HCT116 (cell line): ENCODE results near the gene PRLR. TPM values are rescaled to one million over a fixed set of nuclear protein-coding genes. Genes with fewer than 3 reads are reported as not detected.

Experiments used
- ATAC-seq: fragments of 200-7000 bp; cut with Tn5 transposase; 2 replicates; pipeline ENCODE4 v1.9.1; 2020; ENCODE audit warnings: mild to moderate bottlenecking, moderate library complexity
- BruUV-seq: library from RNA; stranded (reverse); fragments of 400-500 nt; replicated peaks from 2 replicates; lab custom pipeline; 2021; lab: Mats Ljungman, UMichigan
- CTCF ChIA-PET: fragments of 300-600 bp; sonication (Branson Sonifier 250); formaldehyde crosslinking; loops from one replicate; lab custom pipeline; 2021; ENCODE audit warnings: antibody characterized with exemption; lab: Charles Lee
- POLR2A ChIA-PET: fragments of 300-600, 350-600 bp; sonication (Branson Sonifier 250); formaldehyde crosslinking; loops from one replicate; lab custom pipeline; 2021; ENCODE audit warnings: antibody characterized with exemption; lab: Charles Lee
- RAD21 ChIA-PET, 2 experiments: fragments of 300-600 bp; sonication (Branson Sonifier 250); formaldehyde crosslinking; loops; one replicate each; lab custom pipeline; 2023; ENCODE audit warnings: low total read pairs in 2 of 2; ENCODE audit not compliant: uncharacterized antibody in 2 of 2, unreplicated experiment in 2 of 2, low non-redundant PET in 1 of 2; lab: Charles Lee
- DNase-seq: peaks from one replicate; pipeline ENCODE4 v3.0.0-alpha.2; 2010; ENCODE audit warnings: low read depth, low spot score
- H2AFZ ChIP-seq: fragments of 200-600 bp; shearing (Covaris generic), sonication (generic); 2 replicates; pipeline ENCODE4 v1.6.1; 2017; ENCODE audit warnings: low read depth, mixed run types, mixed read lengths, antibody characterized with exemption, low read length; ENCODE audit not compliant: poor library complexity, severe bottlenecking
- H3K27ac ChIP-seq: 2 replicates; pipeline ENCODE4 v1.5.1; 2012; ENCODE audit warnings: low read depth, low read length
- H3K27me3 ChIP-seq: fragments of 200-600 bp; sonication (generic); 2 replicates; pipeline ENCODE4 v1.6.1; 2016; ENCODE audit warnings: mixed run types, low read length, mixed read lengths; ENCODE audit not compliant: insufficient read depth
- H3K36me3 ChIP-seq, 2 experiments: fragments of 200-500 bp in 1 of 2; fragments of 200-600 bp in 1 of 2; sonication (Bioruptor generic) in 1 of 2; sonication (generic) in 1 of 2; 2 replicates each; pipeline versions ENCODE4 v1.5.1 to v1.6.1; 2014 to 2016; ENCODE audit warnings: low read length in 2 of 2, inconsistent platforms in 1 of 2, mixed read lengths in 1 of 2, mixed run types in 1 of 2; ENCODE audit not compliant: insufficient read depth in 2 of 2, control insufficient read depth in 1 of 2
- H3K4me1 ChIP-seq, 2 experiments: fragments of 200-600 bp in 1 of 2; sonication (generic) in 1 of 2; 2 replicates each; pipeline versions ENCODE4 v1.5.1 to v1.6.1; 2012 to 2017; ENCODE audit warnings: low read length in 2 of 2, inconsistent platforms in 1 of 2, mild to moderate bottlenecking in 1 of 2, mixed read lengths in 1 of 2, mixed run types in 1 of 2, moderate library complexity in 1 of 2; ENCODE audit not compliant: insufficient read depth in 2 of 2, control insufficient read depth in 1 of 2
- H3K4me2 ChIP-seq: fragments of 200-600 bp; sonication (generic); 2 replicates; pipeline ENCODE4 v1.6.1; 2017; ENCODE audit warnings: mixed run types, low read length, mixed read lengths
- H3K4me3 ChIP-seq, 2 experiments: fragments of 200-600 bp in 1 of 2; sonication (generic) in 1 of 2; replicated peaks in 1 of 2; 2 replicates each; pipeline ENCODE4 v1.5.1; 2011 to 2016; ENCODE audit warnings: low read length in 2 of 2, control low read depth in 1 of 2, low read depth in 1 of 2, mild to moderate bottlenecking in 1 of 2, mixed read lengths in 1 of 2, mixed run types in 1 of 2
- H3K79me2 ChIP-seq: fragments of 200-600 bp; sonication (generic); 2 replicates; pipeline ENCODE4 v1.6.1; 2017; ENCODE audit warnings: mild to moderate bottlenecking, mixed run types, low read length, moderate library complexity, mixed read lengths; ENCODE audit not compliant: insufficient read depth
- H3K9ac ChIP-seq: fragments of 200-600 bp; sonication (generic); 2 replicates; pipeline ENCODE4 v1.6.1; 2016; ENCODE audit warnings: low read length, mixed read lengths
- H3K9me2 ChIP-seq: fragments of 200-600 bp; sonication (generic), shearing (Covaris generic); 2 replicates; pipeline ENCODE4 v1.6.1; 2017; ENCODE audit warnings: mixed run types, mild to moderate bottlenecking, moderate library complexity; ENCODE audit not compliant: insufficient read depth
- H3K9me3 ChIP-seq, 2 experiments: fragments of 200-500 bp in 1 of 2; fragments of 200-600 bp in 1 of 2; sonication (Bioruptor generic) in 1 of 2; sonication (generic) in 1 of 2; 2 replicates each; pipeline ENCODE4 v1.6.1; 2014 to 2017; ENCODE audit warnings: low read length in 2 of 2, mixed read lengths in 2 of 2, inconsistent platforms in 1 of 2, low read depth in 1 of 2, mild to moderate bottlenecking in 1 of 2, mixed run types in 1 of 2, moderate library complexity in 1 of 2; ENCODE audit not compliant: control insufficient read depth in 1 of 2, insufficient read depth in 1 of 2
- H4K20me1 ChIP-seq: fragments of 200-600 bp; sonication (generic), shearing (Covaris generic); 2 replicates; pipeline ENCODE4 v1.6.1; 2017; ENCODE audit warnings: mixed run types, mild to moderate bottlenecking, moderate library complexity; ENCODE audit not compliant: insufficient read depth
- ATF3 ChIP-seq: IDR thresholded peaks from 2 replicates; pipeline ENCODE4 v1.6.1; 2012
- CBX3 ChIP-seq: IDR thresholded peaks from 2 replicates; pipeline ENCODE4 v1.6.1; 2012; ENCODE audit warnings: low read depth
- CEBPB ChIP-seq: IDR thresholded peaks from 2 replicates; pipeline ENCODE4 v1.6.1; 2012; ENCODE audit warnings: low read depth
- EGR1 ChIP-seq: IDR thresholded peaks from 2 replicates; pipeline ENCODE4 v1.6.1; 2012; ENCODE audit warnings: low read depth
- ELF1 ChIP-seq: IDR thresholded peaks from 2 replicates; pipeline ENCODE4 v1.6.1; 2012; ENCODE audit warnings: low read depth, borderline replicate concordance
- EZH2 ChIP-seq: fragments of 200-600 bp; sonication (generic); IDR thresholded peaks from 2 replicates; pipeline ENCODE4 v1.6.1; 2017; ENCODE audit warnings: antibody characterized with exemption, mixed run types
- EZH2phosphoT487 ChIP-seq: fragments of 200-600 bp; IDR thresholded peaks from 2 replicates; pipeline ENCODE4 v1.6.1; 2018; ENCODE audit warnings: antibody characterized with exemption, borderline replicate concordance
- FOSL1 ChIP-seq: IDR thresholded peaks from 2 replicates; pipeline ENCODE4 v1.6.1; 2012; ENCODE audit warnings: low read depth
- JUND ChIP-seq: IDR thresholded peaks from 2 replicates; pipeline ENCODE4 v1.6.1; 2012
- POLR2A ChIP-seq: IDR thresholded peaks from 2 replicates; pipeline ENCODE4 v1.7.0; 2011; ENCODE audit warnings: borderline replicate concordance; ENCODE audit not compliant: insufficient read depth, insufficient read length; ENCODE audit errors: extremely low read depth
- SIN3A ChIP-seq: IDR thresholded peaks from 2 replicates; pipeline ENCODE4 v1.6.1; 2012; ENCODE audit warnings: low read depth
- SRF ChIP-seq: IDR thresholded peaks from 2 replicates; pipeline ENCODE4 v1.6.1; 2012; ENCODE audit warnings: low read depth
- YY1 ChIP-seq: IDR thresholded peaks from 2 replicates; pipeline ENCODE4 v1.6.1; 2011; ENCODE audit warnings: low read length, low read depth, moderate library complexity, mild to moderate bottlenecking; ENCODE audit not compliant: insufficient replicate concordance; ENCODE audit errors: extremely low read depth
- ZFX ChIP-seq: fragments of 450-650 bp; IDR thresholded peaks from 2 replicates; pipeline ENCODE4 v1.6.1; 2017
- ZNF274 ChIP-seq: fragments of 200-500 bp; sonication (Bioruptor generic); IDR thresholded peaks from 2 replicates; pipeline ENCODE4 v1.6.1; 2014; ENCODE audit warnings: mild to moderate bottlenecking, low read depth, low read length, inconsistent platforms
- intact Hi-C: fragments of 100-400 bp; cut with micrococcal nuclease; formaldehyde crosslinking; loops from 2 replicates; pipeline ENCODE4 v1.10.0; 2022
- total RNA-seq: library from RNA; stranded (reverse); gene quantifications from one replicate; pipeline ENCODE4 v1.2.1, GENCODE V29; 2021; ENCODE audit not compliant: unreplicated experiment
- TF ChIP-seq, protein P1 (sequence below): IDR thresholded peaks from 2 replicates; pipeline ENCODE4 v1.6.1; 2011; ENCODE audit warnings: mild to moderate bottlenecking, low read length, moderate library complexity; ENCODE audit not compliant: insufficient replicate concordance; ENCODE audit errors: extremely low read depth
- TF ChIP-seq, protein P2 (sequence below): IDR thresholded peaks from 2 replicates; pipeline ENCODE4 v1.6.1; 2012

The PRLR gene
- total RNA-seq, 1 experiment from 2014 or later: 0.10 TPM

GRCh38 chr5:35162848-35163709 is 67.2 kb downstream of the PRLR start:
- H3K4me1 ChIP-seq: no peaks in the 10 kb centered on the region
- CTCF ChIA-PET: no interaction called here
- TF ChIP-seq YY1: no peak
- TF ChIP-seq SIN3A: no peak
- no peak for TF ChIP-seq ATF3
- no peak for TF ChIP-seq CEBPB
- no peak for TF ChIP-seq ELF1
- H3K79me2 ChIP-seq: no peaks in the 10 kb centered on the region
- RAD21 ChIA-PET: no interaction called here
- POLR2A ChIA-PET: no interaction called here
- no peak overlapping the region for H3K4me2 ChIP-seq
- H2AFZ ChIP-seq: no peak overlapping the region
- ATAC-seq (no peak), DNase-seq (no peak)
- H3K9ac ChIP-seq: no peak overlapping the region
- H3K9me2 ChIP-seq: no peaks in the 10 kb centered on the region
- no TSS peak for BruUV-seq
- no peaks in the 10 kb centered on the region for H3K36me3 ChIP-seq
- no peaks in the 10 kb centered on the region for H4K20me1 ChIP-seq
- no peaks in the 10 kb centered on the region for H3K9me3 ChIP-seq
- intact Hi-C loops: no loop called here
- H3K27ac ChIP-seq: no peak overlapping the region
- no peak overlapping the region for H3K4me3 ChIP-seq
- H3K27me3 ChIP-seq: no peaks in the 10 kb centered on the region

DNA sequence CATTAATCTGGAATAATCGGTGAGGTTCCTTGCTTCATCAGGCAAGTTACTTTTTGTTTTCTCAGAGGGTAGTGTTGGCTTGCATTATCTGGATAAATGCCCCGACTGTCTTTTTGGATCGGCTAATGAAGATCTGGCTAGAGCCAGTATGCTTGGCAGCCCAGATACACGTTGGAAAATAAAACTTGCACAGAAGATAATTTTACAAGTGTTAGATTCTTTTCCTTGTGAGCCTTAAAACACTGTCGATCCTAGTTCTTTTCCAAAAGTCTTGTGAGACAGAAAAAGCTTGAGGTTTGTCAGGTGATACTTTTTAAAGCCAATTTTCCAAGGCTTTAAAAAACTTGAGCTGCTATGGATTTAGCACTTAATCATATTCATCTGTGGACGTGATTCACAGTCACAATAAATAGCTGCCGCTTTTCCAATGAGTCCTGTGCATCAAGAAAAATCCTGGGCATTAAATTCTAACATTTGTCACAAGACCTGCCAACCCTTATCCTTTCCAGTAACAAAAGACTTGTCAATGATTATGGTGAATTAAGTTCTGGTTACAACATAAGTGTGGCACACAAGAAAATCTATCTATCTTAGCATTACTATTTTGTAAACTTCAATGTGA is 68.5 kb downstream of the PRLR start:
- DNase-seq (no peak), ATAC-seq (no peak)
- ChIA-PET CTCF (no interaction called here), POLR2A (no interaction called here), RAD21 (no interaction called here)
- Histone ChIP-seq H3K27me3 (no peaks in the 10 kb centered on the region), H4K20me1 (no peaks in the 10 kb centered on the region), H3K4me2 (no peak overlapping the region), H3K4me1 (no peaks in the 10 kb centered on the region), H3K36me3 (no peaks in the 10 kb centered on the region), H3K27ac (no peak overlapping the region), H3K4me3 (no peak overlapping the region), H3K9me3 (no peaks in the 10 kb centered on the region), H3K9me2 (no peaks in the 10 kb centered on the region), H3K9ac (no peak overlapping the region), H2AFZ (no peak overlapping the region), H3K79me2 (no peaks in the 10 kb centered on the region)
- intact Hi-C loops: no loop called here
- no TSS peak for BruUV-seq
- no peak for TF ChIP-seq SIN3A
- TF ChIP-seq EZH2: no peak
- no peak for TF ChIP-seq JUND
- no peak for TF ChIP-seq POLR2A
- TF ChIP-seq EGR1: no peak
- TF ChIP-seq, protein P1, sequence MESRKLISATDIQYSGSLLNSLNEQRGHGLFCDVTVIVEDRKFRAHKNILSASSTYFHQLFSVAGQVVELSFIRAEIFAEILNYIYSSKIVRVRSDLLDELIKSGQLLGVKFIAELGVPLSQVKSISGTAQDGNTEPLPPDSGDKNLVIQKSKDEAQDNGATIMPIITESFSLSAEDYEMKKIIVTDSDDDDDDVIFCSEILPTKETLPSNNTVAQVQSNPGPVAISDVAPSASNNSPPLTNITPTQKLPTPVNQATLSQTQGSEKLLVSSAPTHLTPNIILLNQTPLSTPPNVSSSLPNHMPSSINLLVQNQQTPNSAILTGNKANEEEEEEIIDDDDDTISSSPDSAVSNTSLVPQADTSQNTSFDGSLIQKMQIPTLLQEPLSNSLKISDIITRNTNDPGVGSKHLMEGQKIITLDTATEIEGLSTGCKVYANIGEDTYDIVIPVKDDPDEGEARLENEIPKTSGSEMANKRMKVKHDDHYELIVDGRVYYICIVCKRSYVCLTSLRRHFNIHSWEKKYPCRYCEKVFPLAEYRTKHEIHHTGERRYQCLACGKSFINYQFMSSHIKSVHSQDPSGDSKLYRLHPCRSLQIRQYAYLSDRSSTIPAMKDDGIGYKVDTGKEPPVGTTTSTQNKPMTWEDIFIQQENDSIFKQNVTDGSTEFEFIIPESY: no peak
- TF ChIP-seq, protein P2, sequence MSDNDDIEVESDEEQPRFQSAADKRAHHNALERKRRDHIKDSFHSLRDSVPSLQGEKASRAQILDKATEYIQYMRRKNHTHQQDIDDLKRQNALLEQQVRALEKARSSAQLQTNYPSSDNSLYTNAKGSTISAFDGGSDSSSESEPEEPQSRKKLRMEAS: no peak
- TF ChIP-seq SRF: no peak
- TF ChIP-seq ELF1: no peak
- TF ChIP-seq YY1: no peak
- no peak for TF ChIP-seq ZNF274
- no peak for TF ChIP-seq EZH2phosphoT487
- no peak for TF ChIP-seq CBX3
- TF ChIP-seq FOSL1: no peak
- no peak for TF ChIP-seq ZFX
